HS-5 (cell line): ENCODE measurements around the gene TP63.

Experiments
- DNase-seq: peaks from one replicate; pipeline ENCODE4 v3.0.0-alpha.2; 2012; ENCODE audit warnings: low read depth

Gene TP63

DNA sequence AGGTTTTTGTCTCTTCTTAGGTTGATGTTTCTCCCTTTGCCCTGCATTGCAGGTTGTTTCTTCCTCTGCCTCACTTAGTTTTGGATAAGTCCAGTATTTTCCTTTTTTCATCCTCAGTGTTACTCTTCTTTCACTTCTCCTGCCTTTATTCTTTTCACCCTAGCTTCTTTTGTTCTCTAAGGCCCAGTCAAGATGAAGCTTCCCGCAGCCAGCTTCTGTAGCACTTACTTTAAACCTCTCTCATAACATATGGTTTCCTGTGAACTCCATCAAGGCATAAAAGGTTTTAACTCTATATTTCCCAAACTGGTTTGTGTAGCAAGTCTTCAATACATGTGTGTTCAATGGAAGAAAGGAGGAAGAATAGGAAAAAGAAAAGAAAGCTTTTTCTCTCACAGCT is 54.1 kb downstream of the TP63 start:
- DNase-seq: no peak

DNA sequence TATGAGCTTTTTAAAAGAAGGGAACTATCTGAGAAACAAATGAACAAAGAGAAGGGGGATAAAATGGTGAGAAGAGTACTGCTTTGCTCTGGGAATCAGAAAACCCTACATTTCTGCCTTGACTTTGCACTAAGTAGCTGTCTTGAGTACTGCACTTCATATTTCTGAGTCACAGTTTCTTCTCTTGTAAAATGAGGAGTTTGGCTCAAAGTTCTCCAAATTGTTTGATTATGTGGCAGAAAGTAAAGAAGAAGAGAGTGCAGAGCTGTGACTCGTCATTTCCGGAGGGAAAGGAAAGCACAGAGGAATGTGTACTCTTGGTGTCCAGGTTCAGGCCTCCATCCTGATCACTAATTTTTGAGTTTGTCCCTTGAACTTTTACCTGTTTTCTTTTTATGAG is 54.7 kb downstream of the TP63 start:
- DNase-seq: peak; percentile 56

DNA sequence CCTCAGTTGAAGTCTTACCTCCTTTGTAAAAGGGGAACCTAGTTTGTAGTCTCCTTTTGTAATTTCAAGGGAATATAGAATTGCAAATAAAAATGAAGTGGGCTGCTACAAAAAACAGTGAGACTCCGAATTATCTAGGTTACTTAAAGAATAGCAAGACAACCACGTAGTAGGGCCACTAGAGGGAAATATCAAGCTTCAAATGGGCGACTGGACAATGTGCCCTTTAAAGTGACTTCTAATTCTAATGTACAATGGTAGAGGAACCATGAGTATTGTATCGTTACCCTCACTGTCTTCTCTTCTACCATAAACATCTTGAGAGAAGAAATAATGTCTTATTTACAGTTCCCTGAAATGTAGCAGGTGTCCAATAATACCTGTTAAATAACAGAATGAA is 56.3 kb downstream of the TP63 start:
- DNase-seq: no peak

DNA sequence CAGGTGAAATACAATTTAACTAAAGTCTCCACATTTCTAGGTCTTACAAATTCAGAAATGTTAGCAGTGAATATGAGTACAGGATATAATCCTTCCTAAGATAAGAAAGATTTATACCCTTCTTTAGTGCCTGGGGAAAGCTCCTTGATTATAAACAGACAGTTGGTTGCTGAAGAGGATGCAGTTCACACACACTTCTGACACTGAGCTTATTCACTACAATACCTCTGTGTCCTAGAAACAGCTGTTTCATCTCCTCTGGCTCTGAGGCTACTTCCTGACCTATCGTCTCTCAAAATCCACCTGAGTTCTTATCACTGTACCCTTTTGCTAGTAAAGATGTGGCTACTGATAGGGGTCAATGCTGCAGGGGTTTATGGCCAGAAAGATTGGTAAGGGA is 57.1 kb downstream of the TP63 start:
- no peak for DNase-seq

DNA sequence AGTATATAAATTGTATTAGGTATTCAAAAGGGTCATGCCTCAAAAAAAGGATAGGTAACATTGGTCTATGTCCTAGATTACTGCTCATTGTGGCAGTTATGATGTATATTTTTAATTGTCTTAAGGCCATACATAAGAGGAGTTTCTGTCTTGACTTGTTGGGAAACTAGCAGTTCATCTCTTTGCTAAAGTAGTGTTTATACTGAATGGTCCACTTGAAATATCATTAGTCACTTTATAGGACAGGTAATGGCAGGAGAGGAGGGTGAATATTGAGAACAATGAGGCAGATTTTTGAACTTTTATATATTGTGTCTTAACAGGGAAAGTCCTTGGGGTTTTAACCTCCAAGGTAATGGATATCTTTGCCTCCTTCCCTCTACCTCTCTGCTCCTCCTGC is 58.4 kb downstream of the TP63 start:
- DNase-seq: no peak

DNA sequence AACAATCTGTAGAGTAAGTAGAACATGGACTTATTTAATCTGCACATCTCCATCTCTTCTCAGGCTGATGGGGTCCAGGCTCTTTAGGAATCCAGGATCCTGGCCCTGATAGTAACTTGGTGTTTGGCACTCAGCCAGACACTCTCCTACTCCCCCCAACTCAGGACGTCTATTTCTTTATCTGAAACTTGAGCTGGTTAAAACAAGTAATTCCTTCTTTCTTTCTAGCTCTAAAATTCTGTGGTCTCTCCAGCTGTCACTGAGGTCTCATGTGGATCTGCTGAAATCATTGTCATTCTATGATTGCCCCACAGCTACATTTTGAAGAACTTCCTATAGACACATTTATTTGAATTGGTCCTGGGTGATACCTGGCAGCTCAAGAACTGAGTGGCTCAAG is 59.0 kb downstream of the TP63 start:
- DNase-seq: no peak

DNA sequence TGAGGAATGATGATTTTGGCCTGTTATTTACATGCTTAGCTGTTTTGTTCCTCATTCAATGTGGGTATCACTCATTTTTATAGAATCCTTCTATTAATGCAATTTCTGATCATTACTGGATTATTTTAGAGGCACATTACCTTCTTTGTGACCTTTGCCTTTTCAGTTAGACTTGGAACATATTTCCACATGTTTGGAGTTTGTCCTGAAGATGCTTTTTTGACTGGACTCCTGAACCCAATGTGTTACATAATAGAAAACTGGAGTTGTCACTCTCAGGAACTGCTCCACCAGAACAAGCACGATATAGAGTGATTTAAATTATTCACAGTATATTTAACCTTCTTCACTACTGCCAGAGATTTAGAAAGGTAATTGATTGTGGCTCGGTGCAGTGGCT is 59.5 kb downstream of the TP63 start:
- DNase-seq: no peak

DNA sequence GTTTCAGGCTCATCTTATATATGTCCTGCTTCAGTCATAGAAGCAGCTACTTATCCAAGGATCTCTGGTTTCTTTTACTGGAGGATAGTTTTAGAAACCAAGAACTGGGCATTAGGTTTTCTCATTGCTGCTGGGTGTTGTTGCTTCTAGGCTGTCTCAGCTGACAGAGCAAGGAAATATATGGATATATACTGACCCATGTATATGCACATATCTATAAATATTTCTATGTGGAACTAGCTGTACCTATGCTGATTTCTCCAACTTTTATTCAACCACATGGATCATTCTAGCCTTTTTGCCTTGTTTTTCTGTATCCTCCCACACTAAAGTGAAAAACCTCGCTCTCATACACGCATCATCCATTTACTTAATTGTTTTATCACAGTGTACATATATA is 64.2 kb downstream of the TP63 start:
- DNase-seq: no peak

DNA sequence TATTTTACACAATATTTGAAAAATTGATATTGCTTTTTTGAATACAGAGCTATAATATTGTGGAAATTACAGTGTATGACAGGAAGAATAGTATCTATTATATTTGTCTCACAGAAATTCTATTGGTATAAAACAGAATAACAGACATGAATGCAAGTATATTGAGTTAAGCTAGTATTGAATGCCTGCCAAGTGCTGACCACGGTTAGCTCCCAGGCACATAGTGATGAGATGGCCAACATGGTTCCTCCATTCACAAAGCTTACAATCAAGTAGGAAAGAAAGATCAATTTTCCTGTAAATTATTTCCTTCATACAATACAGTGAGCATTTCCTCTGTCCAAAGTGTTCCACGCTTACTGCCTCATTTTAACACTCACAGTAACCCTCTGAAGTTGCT is 67.6 kb downstream of the TP63 start:
- no peak for DNase-seq

DNA sequence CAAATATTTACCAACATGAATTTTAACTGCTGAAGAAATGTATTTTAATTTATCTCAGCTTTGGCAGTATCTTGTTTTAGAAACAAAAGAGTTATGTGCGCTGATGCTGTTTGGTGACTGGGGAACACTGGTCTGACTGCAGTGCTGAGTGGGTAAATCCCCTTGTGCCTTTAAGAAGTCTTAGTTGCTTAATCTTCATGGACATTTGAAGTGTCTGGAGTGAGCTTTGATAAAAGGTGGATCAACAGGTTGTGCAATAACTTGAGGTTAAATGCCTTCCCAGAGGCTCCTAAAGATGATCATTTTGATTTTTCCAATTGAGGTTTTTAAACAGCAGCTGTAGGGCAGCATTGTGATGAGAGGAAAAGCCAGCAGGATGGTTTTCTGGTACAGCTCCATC is 68.7 kb downstream of the TP63 start:
- no peak for DNase-seq

DNA sequence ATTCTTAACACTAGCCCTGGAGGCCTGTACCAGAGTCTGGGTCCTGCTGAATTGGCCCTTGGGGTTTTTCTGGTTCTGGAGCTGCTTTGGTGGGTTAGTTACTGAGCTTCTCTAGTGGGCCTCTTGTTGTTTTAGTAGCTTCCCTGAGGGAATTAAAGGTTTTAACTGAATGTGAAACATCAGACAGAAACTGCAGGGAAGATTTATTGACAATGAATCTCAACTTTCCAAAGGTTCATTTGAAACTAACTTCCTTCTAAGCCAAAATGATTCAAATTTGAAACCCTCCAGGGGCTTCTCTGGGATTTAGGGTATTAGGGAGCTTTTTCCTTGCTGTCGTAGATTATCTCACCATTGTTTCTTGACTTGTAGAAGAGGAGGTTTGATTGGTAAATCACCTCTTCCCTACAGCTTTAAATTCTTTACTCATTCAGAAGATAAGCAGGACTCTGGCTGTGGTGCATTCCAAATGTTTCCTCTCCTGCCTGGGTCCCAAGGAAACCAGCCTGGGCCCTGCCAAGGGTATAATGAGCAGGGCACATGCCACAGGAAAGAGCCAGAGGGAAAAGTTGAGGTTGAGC is 71.0 kb downstream of the TP63 start:
- no peak for DNase-seq

DNA sequence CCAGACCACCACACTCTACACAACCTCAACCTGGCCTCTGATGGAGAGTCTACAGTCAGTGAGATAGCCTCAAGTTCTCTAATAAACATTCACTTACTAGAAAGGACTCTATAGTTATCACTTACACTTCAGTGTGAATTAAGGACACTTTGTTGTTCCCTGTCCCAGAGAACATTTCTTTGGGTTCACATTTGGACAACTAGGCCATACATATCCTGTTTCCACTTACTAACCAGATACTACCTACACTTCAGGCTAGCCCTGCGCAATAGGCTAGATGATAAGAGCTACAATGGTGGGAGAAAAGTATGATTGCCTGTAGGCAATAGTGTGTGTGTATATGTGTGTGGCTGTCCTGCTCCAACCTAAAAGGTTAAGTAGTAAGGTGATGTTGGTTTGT is 72.7 kb downstream of the TP63 start:
- DNase-seq: no peak

DNA sequence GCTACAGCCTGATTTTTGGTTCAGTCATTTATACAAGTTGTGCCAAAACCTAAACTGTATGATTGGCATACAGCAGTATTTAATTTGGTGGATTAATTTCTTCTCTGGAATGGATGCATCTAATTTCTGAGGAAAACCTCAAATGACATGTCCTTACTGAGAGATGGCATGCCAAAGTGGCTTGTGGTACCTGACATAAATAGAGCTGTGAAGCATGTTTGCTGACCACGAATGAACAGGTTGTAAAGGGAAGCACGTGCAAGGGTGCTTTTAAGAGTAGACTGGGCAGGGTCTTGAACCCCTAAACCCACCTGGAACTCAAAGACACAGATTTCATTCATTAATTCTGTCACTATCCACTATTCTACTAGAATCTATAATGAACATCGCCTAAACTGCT is 77.2 kb downstream of the TP63 start:
- no peak for DNase-seq

DNA sequence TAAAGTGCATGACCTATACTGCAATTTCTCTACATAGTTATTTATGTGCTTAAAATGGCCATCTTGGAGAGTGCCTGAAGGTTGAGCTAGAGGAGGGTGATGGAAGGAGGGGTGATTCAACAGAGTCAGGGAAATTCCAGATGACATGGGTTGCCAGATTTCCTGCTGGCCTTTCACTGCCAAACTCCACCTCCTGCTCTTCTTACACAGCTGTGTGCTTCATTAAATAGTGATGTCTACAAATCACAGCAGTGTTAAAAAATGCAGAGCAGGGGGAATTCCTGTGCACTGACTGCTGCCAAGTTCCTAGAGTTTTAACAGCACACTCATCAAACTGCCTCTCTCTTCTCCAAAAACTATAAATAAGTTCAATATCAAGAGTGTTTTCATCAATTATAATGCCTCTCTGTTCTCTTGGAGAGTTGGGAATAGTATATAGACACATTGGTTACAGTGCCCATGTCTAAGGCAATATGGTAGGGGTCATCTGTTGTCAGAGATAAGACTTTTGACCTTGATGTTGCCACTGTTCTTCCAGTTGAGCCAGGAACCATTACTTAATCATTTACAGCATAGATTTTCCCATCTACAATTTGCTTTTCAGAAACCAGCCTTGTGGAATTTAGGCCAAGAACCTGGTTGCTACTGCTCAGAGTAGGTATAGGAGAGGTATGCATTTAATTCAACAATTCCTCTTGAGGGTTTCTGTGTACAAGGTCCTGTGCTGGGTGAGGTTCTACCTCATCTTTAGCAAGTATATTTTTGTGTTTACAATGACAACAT is 79.6 kb downstream of the TP63 start:
- peak; percentile 97 for DNase-seq

DNA sequence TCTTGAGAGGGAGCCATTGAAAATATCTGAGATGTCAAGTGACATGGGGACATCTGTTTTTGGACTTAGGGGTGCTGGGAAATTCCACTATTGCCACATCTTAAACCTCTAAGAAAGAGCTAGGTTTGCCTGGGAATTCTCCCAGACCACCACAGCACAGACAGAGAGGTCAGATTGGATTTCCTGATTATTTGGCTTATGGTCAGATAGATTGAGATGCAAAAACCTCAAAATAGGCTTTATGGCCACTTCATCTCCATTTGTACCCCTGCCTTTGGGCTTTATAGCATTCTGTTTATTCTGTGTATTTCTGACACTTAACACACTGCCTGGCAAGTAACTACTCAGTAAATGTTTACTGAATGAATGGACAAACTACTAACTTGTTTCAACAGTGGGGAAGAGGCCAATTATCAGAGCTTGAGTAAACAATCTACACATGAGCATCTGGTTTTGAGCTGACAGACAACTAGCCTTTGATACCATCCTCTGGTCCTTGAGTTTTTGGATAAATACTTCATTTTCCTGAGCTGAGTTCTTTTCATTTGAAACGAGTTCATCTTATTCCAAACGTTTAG is 81.8 kb downstream of the TP63 start:
- DNase-seq: no peak

DNA sequence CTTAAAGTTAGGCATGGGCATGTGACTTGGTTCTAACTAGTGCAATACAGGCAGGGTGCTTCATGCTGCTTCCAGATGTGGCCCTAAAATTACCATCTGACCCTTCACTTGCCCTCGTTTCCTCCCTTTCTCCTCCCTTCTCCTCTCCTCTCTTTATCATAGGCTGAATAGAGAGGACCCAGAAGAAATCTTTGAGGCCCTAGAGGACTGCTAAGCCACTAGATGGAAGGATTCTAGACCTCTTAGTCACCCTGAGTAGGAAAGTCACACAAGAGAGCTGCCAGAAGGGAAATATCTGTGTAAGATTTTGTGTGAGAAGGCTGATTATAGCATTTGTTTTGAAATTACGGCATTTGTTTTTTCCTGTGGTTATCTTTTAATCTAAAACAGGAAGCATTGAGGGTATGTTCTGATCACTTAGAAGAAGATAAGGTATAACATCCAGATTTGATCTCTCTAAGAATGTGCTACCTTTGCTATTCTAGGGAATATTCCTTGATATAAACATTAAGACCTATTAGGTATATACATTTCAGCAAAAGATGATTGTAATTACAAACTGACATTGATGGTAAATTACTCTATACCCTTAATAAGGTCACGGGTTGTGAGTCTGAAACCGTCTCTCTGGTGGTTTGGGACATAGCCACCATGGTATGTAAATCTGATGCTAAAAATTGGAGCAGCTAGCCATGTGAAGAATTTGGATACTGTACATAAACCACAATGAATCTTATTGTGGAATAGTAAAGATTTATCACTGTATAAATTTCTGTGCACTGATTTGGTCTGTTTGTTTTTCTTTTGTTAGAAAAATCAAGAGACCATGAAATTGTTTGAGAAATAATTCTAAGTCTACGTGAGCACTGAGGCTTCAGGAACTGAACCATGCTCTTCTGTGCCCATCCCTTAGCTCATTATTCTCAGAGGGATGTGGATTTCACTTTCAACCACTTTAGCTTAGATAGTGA is 84.1 kb downstream of the TP63 start:
- DNase-seq: peak; percentile 71

DNA sequence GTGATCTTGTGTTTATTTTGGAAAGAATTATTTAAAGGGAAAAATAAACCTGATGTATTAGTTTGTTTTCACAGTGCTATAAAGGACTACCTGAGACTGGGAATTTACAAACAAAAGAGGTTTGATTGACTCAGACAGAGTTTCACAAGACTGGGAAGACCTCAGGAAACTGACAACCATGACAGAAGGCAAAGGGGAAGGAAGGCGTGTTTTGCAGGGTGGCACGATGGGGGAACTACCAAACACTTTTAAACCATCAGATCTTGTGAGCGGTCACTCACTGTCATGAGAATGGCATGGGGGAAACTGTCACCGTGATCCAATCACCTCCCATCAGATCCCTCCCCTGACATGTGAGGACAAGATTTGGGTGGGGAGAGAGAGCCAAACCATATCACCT is 87.0 kb downstream of the TP63 start:
- DNase-seq: no peak

DNA sequence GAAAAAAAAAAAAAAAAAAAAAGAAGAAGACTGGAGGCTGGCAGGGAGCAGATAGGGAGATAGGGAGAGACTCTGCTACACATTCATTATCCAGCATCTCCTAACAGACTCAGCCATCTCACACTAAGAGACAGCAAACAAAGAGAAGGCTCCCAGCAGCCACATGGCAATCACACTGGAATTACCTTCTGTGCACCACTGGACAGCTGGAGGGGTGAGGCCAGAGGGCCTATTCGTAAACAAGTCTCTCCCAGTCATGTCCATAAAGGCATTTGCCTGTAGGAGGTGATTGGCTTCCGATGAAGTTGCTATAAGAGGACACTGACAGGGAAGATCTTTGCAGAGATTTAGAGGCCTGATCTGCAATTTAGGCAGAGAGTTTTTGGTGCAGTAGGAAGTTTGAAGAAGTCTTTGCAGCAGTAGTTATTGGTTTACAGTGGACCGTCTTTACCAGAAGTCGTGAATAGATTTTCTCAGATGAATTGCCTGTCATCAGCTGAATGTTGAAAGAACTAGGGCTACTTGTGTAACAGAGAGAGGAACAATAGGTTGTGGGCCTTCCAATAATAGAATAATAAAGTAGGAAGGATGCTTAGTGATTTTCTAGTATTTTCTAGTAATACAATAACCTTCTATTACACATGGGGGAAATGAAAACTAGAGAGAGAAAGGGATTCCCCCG is 89.7 kb downstream of the TP63 start:
- no peak for DNase-seq

DNA sequence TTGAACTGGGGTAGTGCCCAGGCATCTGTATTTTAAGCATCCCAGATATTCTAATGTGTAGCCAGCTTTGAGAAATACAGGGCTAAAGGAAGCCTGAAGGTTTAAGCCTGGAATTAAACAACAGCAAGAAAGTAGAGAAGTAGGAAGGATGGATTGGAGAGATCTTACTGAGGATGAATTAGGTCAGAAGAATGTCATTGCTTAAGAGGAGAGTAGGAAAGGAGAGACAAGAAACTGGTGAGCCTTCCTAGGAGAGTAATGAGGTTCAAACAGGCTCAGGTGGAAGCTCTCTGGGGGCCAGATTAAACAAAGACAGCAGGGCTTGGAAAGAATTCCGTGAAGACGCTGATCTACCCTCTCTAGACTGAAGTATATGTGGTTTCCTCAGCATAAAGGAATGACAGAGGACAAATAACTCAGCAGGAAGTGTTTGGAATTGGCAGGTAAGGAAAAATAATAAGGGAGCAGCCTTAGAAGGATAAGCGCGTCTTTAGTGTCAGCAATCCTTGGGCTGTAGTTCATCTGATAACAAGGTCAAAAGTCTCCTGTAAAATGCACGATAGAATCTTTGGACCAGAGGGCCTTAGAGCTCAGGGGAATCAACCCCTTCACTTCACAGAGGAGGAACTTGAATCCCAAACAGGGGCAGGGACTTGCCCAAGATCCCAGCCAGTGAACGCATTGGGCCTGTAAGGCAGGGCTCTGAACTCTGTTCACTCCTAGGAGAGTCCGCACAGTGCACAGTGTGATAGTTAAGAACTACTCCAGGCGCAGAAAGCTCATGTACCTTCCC is 90.9 kb downstream of the TP63 start:
- DNase-seq: no peak

DNA sequence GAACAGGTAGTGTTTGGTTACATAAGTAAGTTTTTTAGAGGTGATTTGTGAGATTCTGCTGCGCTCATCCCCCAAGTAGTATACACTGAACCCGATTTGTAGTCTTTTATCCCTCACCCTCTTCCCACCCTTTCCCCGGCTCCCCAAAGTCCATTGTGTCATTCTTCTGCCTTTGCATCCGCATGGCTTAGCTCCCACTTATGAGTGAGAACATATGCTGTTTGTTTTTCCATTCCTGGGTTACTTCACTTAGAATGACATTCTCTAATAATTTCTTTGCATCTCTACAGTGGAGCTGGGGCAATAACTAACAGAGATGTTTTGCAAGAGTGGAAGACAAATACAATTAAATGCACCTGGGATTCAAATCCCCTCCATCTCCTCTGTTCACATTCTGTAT is 93.2 kb downstream of the TP63 start:
- no peak for DNase-seq

DNA sequence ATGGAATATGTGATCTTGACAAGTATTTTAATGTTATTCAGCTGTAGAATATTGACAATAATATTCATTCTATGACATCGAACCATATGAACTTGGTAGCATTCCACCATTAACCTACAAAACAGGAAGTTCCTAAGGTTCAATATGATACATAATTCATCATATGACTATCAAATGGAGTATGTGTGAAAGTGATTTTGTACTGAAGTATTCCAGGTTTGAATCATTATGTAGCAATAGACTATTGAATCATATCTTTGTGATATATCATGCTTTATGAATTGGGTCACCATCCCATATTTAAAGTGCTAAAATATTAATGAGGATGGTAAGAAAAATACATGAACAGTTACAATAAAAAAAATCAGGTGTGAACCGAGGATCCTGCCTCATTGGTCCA is 95.1 kb downstream of the TP63 start:
- peak; percentile 70 for DNase-seq
